Keratinocyte (primary cell): ENCODE data around the gene STAB2. TPM values are rescaled to one million over a fixed set of nuclear protein-coding genes. Genes with fewer than 3 reads are reported as not detected.

ENCODE experiments used
- DNase-seq: peaks from one replicate; pipeline ENCODE4 v3.0.0-alpha.2; 2011; ENCODE audit warnings: low read depth, missing footprints, low spot score
- FAIRE-seq: peaks from 2 replicates; lab custom pipeline; 2011; peaks lifted over from hg19 to GRCh38; lab: Jason Lieb, UNC
- H2AFZ ChIP-seq: 2 replicates; pipeline ENCODE4 v1.6.0; 2012; ENCODE audit warnings: low read length, control low read depth, inconsistent platforms; ENCODE audit not compliant: control insufficient read depth
- H3K27ac ChIP-seq: 2 replicates; pipeline ENCODE4 v1.5.1; 2011; ENCODE audit warnings: low read length; ENCODE audit not compliant: control insufficient read depth, insufficient read depth
- H3K27me3 ChIP-seq: 3 replicates; pipeline ENCODE4 v1.6.0; 2011; ENCODE audit warnings: low read length; ENCODE audit not compliant: control insufficient read depth, insufficient read depth; ENCODE audit errors: extremely low read depth
- H3K36me3 ChIP-seq, 2 experiments: 2 replicates in 1 of 2; 3 replicates in 1 of 2; pipeline ENCODE4 v1.5.1; 2011; ENCODE audit warnings: low read length in 2 of 2, mild to moderate bottlenecking in 1 of 2; ENCODE audit not compliant: control insufficient read depth in 2 of 2, insufficient read depth in 2 of 2; ENCODE audit errors: extremely low read depth in 1 of 2
- H3K4me1 ChIP-seq: 3 replicates; pipeline ENCODE4 v1.5.1; 2011; ENCODE audit warnings: low read length; ENCODE audit not compliant: control insufficient read depth, insufficient read depth; ENCODE audit errors: extremely low read depth
- H3K4me2 ChIP-seq: 3 replicates; pipeline ENCODE4 v1.6.0; 2011; ENCODE audit warnings: low read depth, low read length; ENCODE audit not compliant: control insufficient read depth, insufficient read depth; ENCODE audit errors: extremely low read depth
- H3K4me3 ChIP-seq, 3 experiments: fragments of 200-600 bp in 1 of 3; sonication (generic) in 1 of 3; 2 replicates in 2 of 3; 3 replicates in 1 of 3; pipeline ENCODE4 v1.5.1; 2011 to 2016; ENCODE audit warnings: low read length in 3 of 3, mild to moderate bottlenecking in 3 of 3, control low read depth in 2 of 3, inconsistent platforms in 1 of 3, low read depth in 1 of 3, mixed read lengths in 1 of 3, mixed run types in 1 of 3, moderate library complexity in 1 of 3; ENCODE audit not compliant: control insufficient read depth in 2 of 3, insufficient read depth in 2 of 3; ENCODE audit errors: extremely low read depth in 1 of 3
- H3K79me2 ChIP-seq: 2 replicates; pipeline ENCODE4 v1.6.0; 2012; ENCODE audit warnings: low read length; ENCODE audit not compliant: control insufficient read depth, insufficient read depth
- H3K9ac ChIP-seq: 3 replicates; pipeline ENCODE4 v1.6.0; 2011; ENCODE audit warnings: low read length; ENCODE audit not compliant: control insufficient read depth, insufficient read depth; ENCODE audit errors: extremely low read depth
- H3K9me1 ChIP-seq: 3 replicates; pipeline ENCODE4 v1.6.0; 2011; ENCODE audit warnings: low read length; ENCODE audit not compliant: control insufficient read depth, insufficient read depth; ENCODE audit errors: extremely low read depth
- H3K9me3 ChIP-seq: 2 replicates; pipeline ENCODE4 v1.5.1; 2012; ENCODE audit warnings: low read depth, low read length; ENCODE audit not compliant: control insufficient read depth
- H4K20me1 ChIP-seq: 3 replicates; pipeline ENCODE4 v1.6.0; 2011; ENCODE audit warnings: low read length; ENCODE audit not compliant: control insufficient read depth, insufficient read depth; ENCODE audit errors: extremely low read depth
- CTCF ChIP-seq, 3 experiments: IDR thresholded peaks in 1 of 3; conservative IDR thresholded peaks in 1 of 3; optimal IDR thresholded peaks in 1 of 3; 2 replicates in 2 of 3; 3 replicates in 1 of 3; pipeline versions ENCODE3 to v1.5.1; 2011; ENCODE audit warnings: low read length in 3 of 3, mild to moderate bottlenecking in 3 of 3, moderate library complexity in 2 of 3, control low read depth in 1 of 3, inconsistent platforms in 1 of 3; ENCODE audit not compliant: insufficient read depth in 2 of 3; ENCODE audit errors: extremely low read depth in 1 of 3
- EZH2 ChIP-seq: IDR thresholded peaks from one replicate; pipeline ENCODE4 v1.6.1; 2012; ENCODE audit warnings: inconsistent platforms, mild to moderate bottlenecking, low read length, moderate library complexity
- dilution Hi-C: fragments of 300-500 bp; cut with MboI; formaldehyde crosslinking; loops from one replicate; pipeline ENCODE4 v1.7.0; 2020; ENCODE audit warnings: low sequenced_read_pairs; ENCODE audit not compliant: extremely low pct_ligation_motif_present
- polyA plus RNA-seq, 5 experiments: library from polyadenylated mRNA; depleted of rRNA in 3 of 5; stranded (reverse) in 3 of 5; stranded (forward) in 1 of 5; unstranded in 1 of 5; fragments of >200 nt; gene quantifications; 1 replicate in 1 of 5; 2 replicates in 3 of 5; 3 replicates in 1 of 5; pipeline versions ENCODE4 v1.2.1 to v1.2.3, GENCODE V29; 2011 to 2012; ENCODE audit warnings: missing spikeins in 2 of 5, low read depth in 1 of 5, low replicate concordance in 1 of 5

Gene STAB2
- polyA plus RNA-seq, 1 donor (not counting 4 experiments of a cell fraction or from before 2014, with no cell fraction given): not detected

DNA sequence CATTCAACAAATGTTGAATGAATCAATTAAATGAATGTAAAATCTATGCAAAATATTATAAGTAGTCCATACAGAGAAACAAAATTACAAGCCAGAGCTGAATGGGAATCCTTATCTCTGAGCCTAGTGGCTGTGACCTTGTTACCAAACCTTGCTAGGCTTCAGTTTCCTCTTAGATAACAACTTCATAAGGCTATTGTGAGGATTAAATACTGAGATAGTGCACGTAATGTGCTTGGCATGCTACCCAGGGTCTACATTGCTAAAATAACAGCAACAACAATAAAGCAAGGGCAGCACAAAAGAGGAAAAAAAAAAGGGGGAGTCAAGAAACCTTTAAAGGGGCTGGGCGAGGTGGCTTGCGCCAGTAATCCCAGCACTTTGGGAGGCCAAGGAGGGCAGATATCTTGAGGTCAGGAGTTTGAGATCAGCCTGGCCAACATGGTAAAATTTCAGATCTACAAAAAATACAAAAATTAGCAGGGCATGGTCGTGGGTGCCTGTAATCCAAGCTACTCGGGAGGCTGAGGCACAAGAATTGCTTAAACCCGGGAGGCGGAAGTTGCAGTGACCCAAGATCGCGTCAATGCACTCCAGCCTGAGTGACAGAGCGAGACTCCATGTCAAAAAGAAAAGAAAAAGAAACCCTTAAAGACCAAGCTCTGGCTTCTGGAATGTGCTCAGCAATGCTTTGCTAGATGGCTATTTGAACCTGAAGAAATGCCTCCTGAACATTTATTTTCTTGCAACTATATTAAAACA is 14.1 kb downstream of the STAB2 start:
- H4K20me1 ChIP-seq: no peaks in the 10 kb centered on the region
- no peak overlapping the region for H2AFZ ChIP-seq
- dilution Hi-C loops: no loop called here
- no peaks in the 10 kb centered on the region for H3K9me1 ChIP-seq
- no peaks in the 10 kb centered on the region for H3K79me2 ChIP-seq
- no peak for TF ChIP-seq CTCF (optimal IDR thresholded peaks at IDR 0.05 in 1 of 3, IDR thresholded peaks at IDR 0.05 in 1 of 3, conservative IDR thresholded peaks at IDR 0.05 in 1 of 3; ENCODE audit: extremely low read depth in 1 of 3, insufficient read depth in 2 of 3, low read length in 3 of 3)
- TF ChIP-seq EZH2: no peak
- no peak overlapping the region for H3K4me2 ChIP-seq
- no peak overlapping the region for H3K9ac ChIP-seq
- H3K36me3 ChIP-seq: no peaks in the 10 kb centered on the region
- DNase-seq (no peak), FAIRE-seq (no peak)
- H3K27me3 ChIP-seq: no peaks in the 10 kb centered on the region
- H3K4me1 ChIP-seq: no peaks in the 10 kb centered on the region
- H3K4me3 ChIP-seq: no peak overlapping the region
- no peaks in the 10 kb centered on the region for H3K9me3 ChIP-seq
- H3K27ac ChIP-seq: no peak overlapping the region

DNA sequence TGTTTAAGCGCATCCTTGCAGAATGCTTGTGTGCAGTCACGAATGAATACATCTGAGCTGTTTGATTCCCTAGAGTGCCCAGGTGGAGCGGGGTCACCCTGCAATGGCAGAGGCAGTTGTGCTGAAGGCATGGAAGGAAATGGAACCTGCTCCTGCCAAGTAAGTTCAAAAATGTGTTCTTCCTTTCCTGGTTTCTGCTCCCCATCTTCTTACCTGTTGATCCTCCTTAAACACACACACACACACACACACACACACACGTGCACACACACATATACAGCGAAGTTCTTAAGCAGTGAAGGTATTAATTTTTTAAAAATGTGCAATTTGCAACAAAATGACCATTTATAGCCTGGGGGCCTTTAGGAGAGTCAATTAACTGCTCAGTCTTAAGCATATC is 33.3 kb downstream of the STAB2 start:
- H3K36me3 ChIP-seq: no peaks in the 10 kb centered on the region
- no peaks in the 10 kb centered on the region for H3K4me1 ChIP-seq
- H3K79me2 ChIP-seq: no peaks in the 10 kb centered on the region
- dilution Hi-C loops: no loop called here
- H2AFZ ChIP-seq: no peak overlapping the region
- no peaks in the 10 kb centered on the region for H3K9me3 ChIP-seq
- DNase-seq (no peak), FAIRE-seq (no peak)
- H3K27me3 ChIP-seq: no peaks in the 10 kb centered on the region
- TF ChIP-seq CTCF (optimal IDR thresholded peaks at IDR 0.05 in 1 of 3, IDR thresholded peaks at IDR 0.05 in 1 of 3, conservative IDR thresholded peaks at IDR 0.05 in 1 of 3; ENCODE audit: extremely low read depth in 1 of 3, insufficient read depth in 2 of 3, low read length in 3 of 3): no peak
- no peak for TF ChIP-seq EZH2
- no peak overlapping the region for H3K4me2 ChIP-seq
- no peak overlapping the region for H3K9ac ChIP-seq
- no peaks in the 10 kb centered on the region for H4K20me1 ChIP-seq
- no peak overlapping the region for H3K27ac ChIP-seq
- H3K4me3 ChIP-seq: no peak overlapping the region
- H3K9me1 ChIP-seq: no peaks in the 10 kb centered on the region
